ENCODE data around the gene MYH10.
"Not testable (repeated sequence)": the region's sequence is repeated elsewhere in the genome, so short reads cannot be mapped to it uniquely, and the experiment has no call there.

The MYH10 gene

GRCh38 chr17:8630227-8630801, at the start of gene MYH10:
Gene MYH10, minus strand, starts transcription at chr17:8630725. Its CDS starts 7,479 bp downstream, at chr17:8623246.
- DNase-seq: no peak

GRCh38 chr17:8679126-8679525, 48.6 kb upstream of the MYH10 start:
- no peak for DNase-seq

- DNase-seq: no peak
Observed at GRCh38 chr17:8675306-8675705, 44.8 kb upstream of the MYH10 start.

DNA sequence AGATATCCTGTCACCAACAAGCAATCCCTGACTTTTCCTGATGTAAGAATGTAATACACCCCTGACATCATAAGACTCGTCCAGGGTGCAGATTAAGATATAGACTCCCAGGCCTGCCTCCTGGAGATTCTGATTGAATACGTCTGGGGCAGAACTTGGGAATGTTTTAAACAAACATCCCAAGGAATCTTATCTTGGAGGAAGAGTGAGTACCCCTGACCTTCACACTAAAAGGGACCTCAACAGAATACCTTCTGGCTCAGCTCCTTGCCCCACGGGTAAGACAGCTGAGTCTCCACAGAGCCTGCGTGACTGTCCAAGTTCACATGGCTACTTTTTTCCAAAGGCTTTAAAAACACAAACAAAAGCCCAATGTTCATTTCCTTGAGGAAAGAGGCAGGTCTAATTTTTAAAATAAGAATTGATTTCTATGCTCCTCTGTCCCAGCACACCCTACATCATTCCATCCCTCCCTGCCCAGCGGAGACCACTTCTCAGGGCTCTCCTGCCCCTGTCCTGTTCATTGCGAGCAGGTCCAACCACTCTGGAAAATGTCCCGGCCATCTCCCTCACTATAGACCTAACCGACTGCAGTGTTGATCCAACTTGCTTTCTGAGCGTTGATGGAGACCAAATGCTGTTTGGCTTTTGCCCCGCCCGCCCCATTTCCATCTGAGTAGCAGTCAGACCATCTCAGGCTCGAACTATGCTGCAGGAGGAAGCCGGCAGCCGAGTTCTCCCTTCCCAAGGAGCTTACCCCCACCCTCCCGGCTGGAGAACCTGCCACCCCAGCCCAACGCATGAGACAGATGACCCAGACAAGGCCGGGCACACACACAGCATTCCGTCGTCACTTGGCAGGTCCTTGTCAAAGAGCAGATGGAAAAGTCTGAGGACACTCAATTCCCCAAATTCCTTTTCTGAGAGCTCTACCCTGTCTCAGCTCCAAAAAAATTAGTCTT, 44.1 kb upstream of the MYH10 start:
- no peak for DNase-seq

DNA sequence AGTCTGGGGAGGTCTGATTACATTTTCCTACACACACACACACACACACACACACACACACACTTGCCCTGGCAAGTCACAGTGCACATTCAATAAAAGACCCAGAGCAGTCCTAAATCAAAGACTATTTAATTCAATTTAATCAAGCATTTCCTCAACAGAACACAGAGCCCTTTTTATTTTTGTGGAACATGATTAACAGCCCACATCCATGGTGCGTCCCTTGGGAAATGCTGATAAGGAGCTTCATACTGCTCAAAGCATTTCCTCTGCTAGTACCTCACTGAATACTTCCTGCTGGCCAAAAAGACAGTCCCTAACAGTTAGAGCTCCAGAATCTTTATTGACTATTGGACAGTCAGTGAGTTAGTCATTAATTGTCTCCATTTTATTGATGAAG, 43.1 kb upstream of the MYH10 start:
- no peak for DNase-seq

- peak in 1 of 3 donors; percentile 3 for DNase-seq
Observed at GRCh38 chr17:8672326-8672725, 41.8 kb upstream of the MYH10 start.

DNA sequence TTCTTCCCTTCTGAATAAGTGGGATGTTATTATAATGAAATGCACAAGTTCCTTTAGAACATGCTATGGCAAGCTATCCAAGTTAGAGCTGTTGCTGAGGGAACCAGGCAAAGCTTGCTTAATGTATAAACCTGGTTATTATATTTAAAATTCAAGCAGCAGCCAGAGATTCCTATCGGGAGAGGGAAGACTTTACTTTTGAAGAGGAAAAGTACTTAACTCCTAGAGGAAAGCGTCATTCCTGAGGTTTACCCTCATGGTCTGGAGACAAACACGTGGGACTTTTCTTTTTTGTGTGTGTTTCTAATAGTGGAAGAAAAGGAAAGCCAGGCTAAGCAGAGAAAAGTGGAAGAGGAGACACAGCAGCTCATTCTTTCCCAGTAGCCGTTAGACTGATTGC, 39.9 kb upstream of the MYH10 start:
- DNase-seq: no peak

GRCh38 chr17:8668176-8668740, 37.7 kb upstream of the MYH10 start:
- no peak for DNase-seq

DNA sequence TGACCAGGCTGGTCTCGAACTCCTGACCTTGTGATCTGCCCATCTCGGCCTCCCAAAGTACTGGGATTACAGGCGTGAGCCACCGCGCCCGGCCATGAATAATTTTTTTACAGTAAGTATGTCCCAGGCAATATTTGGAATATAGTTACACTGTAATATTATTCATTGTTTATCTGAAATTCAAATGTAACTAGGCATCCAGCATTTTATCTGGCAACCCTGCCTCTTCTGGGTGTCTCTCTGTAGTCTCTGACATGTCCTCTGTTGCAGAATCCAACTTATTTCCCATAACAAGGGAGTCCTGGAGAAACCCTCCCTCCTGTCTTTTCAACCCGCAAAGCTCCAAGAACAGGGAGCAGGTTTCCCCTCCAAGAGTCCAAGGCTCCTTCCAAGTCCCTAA, 36.9 kb upstream of the MYH10 start:
- DNase-seq: no peak

- no peak for DNase-seq
Observed at GRCh38 chr17:8665684-8666083, 35.2 kb upstream of the MYH10 start.

DNA sequence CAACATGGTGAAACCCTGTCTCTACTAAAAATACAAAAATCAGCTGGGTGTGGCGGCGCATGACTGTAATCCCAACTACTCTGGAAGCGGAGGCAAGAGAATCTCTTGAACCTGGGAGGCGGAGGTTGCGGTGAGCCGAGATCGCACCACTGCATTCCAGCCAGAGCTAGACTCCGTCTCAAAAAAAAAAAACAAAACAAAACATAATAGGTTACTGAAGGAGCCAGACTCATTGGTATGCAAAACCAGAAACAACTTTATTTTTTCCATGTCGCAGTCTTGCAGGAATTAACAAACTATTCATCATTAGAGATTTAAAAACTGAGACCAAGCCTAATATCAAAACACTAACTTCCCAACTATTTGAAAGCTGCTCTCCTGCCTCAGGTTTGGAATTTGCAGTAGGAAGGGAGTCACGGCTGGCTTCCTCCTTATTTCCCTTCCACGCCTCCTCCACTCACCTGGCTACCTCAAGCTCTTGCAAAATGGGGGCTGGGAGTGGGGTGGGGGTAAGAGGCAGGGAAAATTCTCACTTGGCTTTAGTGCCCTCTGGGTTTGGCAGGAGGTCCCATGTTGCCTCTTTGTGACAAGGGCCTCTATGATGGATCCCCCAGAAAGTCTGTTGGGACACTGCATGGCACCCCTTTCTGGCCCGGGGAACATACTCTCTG, 34.1 kb upstream of the MYH10 start:
- DNase-seq: no peak

GRCh38 chr17:8662973-8663372, 32.4 kb upstream of the MYH10 start:
- no peak for DNase-seq

- DNase-seq: no peak
Observed at GRCh38 chr17:8662076-8662831, 31.7 kb upstream of the MYH10 start.

- DNase-seq: not testable (repeated sequence)
Observed at GRCh38 chr17:8660709-8661108, 30.2 kb upstream of the MYH10 start.

DNA sequence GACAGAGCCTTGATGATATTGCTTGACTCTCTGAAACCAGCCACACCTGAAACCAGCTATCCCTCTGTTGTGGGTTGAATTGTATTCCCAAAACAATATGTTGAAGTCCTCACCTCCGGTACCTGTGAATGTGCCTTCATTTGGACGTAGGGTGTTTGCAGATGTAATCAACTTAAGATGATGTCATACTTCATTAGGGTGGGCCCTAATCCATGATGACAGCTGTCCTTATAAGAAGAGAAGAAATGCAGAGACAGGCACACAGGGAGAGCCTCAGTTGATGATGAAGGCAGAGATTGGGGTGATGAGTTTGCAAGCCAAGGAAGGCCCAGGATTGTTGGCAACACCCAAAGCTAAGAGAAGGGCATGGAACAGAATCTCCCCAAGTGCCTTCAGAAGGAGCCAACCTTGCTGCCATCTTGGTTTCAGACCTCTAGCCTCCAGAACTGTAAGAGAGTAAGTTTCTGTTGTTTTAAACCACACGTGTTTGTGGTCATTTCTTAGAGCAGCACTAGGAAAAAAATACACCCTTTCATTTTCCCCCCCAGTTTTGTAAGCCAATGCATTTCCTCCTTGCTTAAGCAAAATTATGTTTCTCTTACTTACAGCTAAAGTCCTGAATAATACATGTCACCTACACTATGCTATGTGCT, 29.4 kb upstream of the MYH10 start:
- no peak for DNase-seq

GRCh38 chr17:8658810-8659209, 28.3 kb upstream of the MYH10 start:
- DNase-seq: no peak

- no peak for DNase-seq
Observed at GRCh38 chr17:8656693-8657092, 26.2 kb upstream of the MYH10 start.

- DNase-seq: no peak
Observed at GRCh38 chr17:8654822-8655221, 24.3 kb upstream of the MYH10 start.

GRCh38 chr17:8651013-8651412, 20.5 kb upstream of the MYH10 start:
- DNase-seq: no peak

- no peak for DNase-seq
Observed at GRCh38 chr17:8650119-8650499, 19.6 kb upstream of the MYH10 start.

DNA sequence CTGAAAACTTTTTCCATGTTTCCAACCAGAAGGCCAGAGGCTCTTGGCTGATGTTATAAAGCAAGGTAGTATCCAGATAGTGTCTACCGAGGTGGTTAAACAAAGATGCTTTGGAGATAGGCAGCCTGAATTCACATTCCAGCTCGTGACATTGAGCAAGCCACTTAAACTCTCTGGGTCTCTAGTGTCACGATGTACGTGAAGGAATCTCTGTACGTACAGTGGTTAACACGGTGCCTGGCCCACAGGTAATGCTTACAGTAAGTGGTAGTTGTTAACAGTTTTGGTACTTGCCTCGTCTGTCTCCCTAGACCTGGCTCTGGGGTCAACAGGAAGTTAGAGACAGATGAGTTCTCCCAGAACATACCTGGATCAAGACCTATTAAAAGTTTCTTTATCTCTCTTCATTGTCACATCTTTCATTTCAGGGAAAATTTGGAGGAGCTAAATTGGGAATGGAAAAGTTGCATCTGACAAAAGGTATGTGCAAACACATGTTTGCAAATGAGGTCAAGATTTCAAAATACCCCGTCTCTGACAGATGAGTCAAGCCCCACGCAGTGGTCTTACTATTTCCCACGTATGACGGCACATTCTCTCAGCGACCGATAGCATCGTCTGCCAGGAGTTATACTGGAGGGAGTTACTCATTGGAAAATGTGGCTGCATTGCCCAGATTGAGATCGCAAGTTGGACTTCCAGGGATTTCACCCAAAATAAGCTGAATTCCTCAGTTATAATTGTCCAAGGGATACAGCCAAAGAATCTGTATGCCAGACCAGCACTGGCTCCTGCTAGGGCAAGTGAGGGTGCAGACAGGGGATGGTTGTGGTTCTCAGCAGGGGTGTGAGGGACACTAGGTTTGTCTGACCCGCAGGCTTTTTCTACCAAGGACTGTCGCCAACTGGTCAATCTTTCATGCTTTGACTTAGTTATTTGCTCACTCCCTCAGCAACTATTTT, 18.9 kb upstream of the MYH10 start:
- no peak for DNase-seq

Data from suppressor macrophage treated with lipopolysaccharide for 1 hour (primary cell).